ENCODE data around the gene CTDSPL2. TPM values are rescaled to one million over a fixed set of nuclear protein-coding genes. Genes with fewer than 3 reads are reported as not detected.
"Not testable (repeated sequence)": the region's sequence is repeated elsewhere in the genome, so short reads cannot be mapped to it uniquely, and the experiment has no call there.

The CTDSPL2 gene
- polyA plus RNA-seq, 1 donor = 79.7 TPM

- DNase-seq = no peak
Measured at GRCh38 chr15:44479343-44479742, 51.9 kb downstream of the CTDSPL2 start.

DNA sequence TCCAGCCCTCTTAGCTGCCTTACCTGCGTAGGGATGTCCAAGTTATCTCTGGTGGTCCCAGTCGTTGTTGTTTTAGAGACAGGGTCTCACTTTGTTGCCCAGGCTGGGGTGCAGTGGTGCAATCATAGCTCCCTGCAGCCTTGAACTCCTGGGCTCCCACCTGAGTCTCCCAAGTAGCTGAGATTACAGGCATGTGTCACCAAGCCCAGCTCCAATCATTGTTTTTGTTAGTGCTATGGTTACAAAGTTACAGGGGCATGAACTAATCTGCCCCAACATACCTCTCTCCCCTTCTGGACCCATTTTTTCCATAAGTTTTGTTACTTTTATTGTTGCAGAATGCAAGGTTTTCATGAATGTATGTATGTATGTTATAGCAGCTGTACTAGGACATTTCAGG, 54.7 kb downstream of the CTDSPL2 start:
- no peak for DNase-seq

DNA sequence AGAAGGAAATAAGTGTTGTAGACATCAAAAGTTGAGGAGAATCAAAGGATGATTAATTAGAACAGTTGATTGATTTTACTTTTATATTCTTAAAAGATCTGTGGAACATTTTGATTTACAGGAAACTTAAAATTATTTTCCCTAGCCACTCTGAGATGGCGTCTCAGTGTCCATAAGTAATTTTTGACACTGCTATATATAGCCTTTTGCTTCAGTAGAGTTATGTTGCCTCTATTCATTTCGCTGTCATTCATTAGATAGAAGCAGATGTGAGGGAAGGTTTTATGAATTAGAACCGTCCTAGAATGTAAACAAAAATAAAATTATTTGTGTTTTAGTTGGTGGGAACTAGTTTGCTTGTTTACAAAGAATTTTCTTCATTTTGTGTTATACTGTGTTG, 58.5 kb downstream of the CTDSPL2 start:
- no peak for DNase-seq

- DNase-seq = no peak
Measured at GRCh38 chr15:44489464-44489863, 62.0 kb downstream of the CTDSPL2 start.

DNA sequence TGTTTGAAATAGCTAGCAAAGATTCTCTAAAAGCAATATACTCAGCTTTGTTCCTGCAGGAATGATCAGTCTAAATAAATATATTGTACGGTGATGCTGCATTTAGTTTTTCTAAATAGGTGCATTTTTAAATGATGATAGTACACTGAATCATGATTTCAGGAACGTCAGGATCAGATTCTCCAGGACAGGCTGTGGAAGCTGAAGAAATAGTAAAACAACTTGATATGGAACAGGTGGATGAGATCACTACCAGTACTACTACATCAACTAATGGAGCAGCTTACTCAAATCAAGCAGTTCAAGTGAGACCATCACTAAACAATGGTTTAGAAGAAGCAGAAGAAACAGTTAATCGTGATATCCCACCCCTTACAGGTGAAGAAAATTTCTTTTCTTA, 63.2 kb downstream of the CTDSPL2 start:
- DNase-seq = no peak

- DNase-seq = no peak
Measured at GRCh38 chr15:44492040-44492439, 64.6 kb downstream of the CTDSPL2 start.

DNA sequence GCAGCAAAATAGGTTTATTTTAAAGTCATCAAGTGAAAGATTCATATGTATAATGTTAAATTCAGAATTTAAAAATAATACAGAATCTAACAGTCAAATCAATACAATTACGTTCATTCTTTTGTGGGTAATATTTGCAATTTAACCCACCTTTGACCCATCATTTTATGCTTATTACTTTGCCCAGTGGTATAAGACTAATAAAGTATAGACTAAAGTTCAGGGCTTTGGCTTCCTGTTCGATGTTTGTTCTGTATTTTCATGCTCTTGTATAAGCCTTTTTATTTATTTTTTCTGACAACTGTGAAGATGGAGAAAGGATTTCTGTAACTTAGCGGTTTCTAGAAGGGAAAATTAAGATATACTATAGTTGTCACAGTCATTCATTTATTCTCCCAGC, 65.2 kb downstream of the CTDSPL2 start:
- no peak for DNase-seq

- DNase-seq = no peak
Measured at GRCh38 chr15:44495562-44495961, 68.1 kb downstream of the CTDSPL2 start.

GRCh38 chr15:44500555-44500954, 73.1 kb downstream of the CTDSPL2 start:
- DNase-seq = no peak

DNA sequence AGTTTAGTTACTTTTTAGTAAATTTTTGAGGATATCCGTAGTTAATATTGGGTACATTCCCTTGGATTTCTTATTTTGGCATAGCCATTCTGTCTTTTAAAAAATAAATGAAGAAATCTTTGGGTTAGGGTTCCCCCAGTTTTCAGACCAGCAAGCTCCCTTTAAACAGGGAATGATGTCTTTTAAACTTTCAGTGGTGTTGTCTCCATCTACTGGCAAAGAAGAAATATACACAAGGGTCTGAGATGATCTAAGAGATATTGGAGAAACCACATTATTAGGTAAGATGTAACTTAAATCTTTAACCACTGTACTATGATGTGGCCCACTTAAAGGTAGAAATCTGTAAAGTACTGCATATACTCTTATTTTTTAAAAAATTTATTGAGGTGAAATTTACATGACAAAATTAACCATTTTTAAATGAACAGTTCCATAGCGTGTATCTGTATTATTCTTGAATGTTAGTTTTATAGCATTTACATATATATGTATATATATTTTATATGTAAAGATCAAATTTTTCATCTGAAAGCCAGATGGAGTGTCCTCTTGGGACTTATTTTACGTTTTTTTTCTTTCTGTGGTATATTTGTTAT, 74.4 kb downstream of the CTDSPL2 start:
- DNase-seq = peak; percentile 26

GRCh38 chr15:44516436-44516835, 89.0 kb downstream of the CTDSPL2 start:
- no peak for DNase-seq

GRCh38 chr15:44519537-44519936, 92.1 kb downstream of the CTDSPL2 start:
- no peak for DNase-seq

- DNase-seq = no peak
Measured at GRCh38 chr15:44525018-44525417, 97.6 kb downstream of the CTDSPL2 start.

DNA sequence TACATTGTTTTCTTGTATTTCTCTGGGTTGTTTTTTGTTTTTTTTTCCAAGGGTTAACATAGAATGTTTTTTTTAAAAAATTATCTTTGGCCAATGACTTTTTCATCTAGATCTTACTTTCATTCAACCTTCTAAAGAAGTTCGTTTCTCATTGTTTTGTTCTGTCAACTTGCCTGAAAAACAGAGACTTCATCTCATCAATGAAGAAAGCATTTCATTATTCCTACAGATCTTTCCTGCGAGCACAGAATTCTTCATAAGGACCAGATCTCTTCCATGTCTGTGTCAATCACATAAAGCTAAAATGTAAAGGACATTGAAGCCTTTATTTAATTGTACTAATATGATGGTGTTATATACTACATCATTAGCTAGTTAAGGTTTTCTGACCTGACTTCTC, 99.8 kb downstream of the CTDSPL2 start:
- DNase-seq = no peak

DNA sequence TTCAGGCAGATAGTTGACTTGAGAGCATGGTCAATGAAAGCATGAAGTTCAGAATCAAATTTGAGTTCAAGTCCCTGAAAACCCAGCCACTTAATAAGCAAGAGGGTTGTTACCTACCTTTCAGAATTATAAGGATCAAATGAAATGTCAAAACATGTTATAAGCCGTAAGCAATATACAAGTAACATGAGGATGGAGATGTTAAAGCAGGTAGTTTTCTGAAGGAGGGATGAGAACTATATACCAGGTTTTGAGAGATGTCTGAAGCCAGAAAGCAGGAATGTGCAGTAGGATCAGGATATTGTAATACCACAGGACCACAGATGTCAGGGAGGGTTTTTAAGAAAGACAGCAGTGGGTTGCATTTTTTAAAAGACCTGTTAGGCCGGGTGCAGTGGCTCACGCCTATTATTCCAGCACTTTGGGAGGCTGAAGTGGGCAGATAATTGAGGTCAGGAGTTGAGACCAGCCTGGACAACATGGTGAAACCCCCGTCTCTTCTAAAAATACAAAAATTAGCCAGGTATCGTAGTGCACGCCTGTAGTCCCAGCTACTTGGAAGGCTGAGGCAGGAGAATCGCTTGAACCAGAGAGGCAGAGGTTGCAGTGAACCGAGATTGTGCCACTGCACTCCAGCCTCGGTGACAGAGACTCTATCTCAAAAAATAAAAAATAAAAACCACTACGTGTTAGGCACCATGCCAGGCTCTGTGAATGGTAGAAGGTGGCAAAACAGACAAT, 102.6 kb downstream of the CTDSPL2 start:
- DNase-seq = no peak

- DNase-seq = no peak
Measured at GRCh38 chr15:44530653-44531052, 103.2 kb downstream of the CTDSPL2 start.

DNA sequence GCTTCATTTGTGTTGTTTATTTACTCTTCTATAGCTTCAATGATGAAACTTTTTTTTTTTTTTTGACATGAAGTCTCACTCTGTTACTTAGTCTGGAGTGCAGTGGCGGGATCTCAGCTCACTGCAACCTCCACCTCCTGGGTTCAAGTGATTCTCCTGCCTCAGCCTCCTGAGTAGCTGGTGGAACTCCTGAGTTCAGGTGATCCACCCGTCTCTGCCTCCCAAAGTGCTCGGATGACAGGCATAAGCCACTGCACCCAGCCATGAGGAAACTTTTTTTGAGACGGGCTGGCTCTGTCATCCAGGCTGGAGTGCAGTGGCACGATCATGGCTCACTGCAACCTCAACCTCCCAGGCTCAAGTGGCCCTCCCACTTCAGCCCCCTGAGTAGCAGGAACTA, 104.8 kb downstream of the CTDSPL2 start:
- not testable (repeated sequence) for DNase-seq

- no peak for DNase-seq
Measured at GRCh38 chr15:44532689-44533088, 105.3 kb downstream of the CTDSPL2 start.

DNA sequence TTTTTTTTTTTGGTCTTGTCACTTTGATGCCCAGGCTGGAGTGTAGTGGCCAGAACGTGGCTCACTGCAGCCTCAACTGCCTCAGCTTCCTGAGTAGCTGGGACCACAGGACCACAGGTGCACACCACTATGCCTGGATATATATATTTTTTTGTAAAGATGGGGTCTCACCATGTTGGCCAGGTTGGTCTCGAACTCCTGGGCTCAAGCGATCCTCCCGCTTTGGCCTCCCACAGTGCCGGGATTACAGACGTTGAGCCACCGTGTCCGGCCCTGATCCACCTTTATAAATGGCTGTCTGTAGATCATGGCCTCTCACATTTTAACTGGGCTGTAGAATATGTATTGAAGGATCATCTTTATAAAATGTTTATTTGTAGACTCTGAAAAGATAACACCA, 107.7 kb downstream of the CTDSPL2 start:
- DNase-seq = no peak

DNA sequence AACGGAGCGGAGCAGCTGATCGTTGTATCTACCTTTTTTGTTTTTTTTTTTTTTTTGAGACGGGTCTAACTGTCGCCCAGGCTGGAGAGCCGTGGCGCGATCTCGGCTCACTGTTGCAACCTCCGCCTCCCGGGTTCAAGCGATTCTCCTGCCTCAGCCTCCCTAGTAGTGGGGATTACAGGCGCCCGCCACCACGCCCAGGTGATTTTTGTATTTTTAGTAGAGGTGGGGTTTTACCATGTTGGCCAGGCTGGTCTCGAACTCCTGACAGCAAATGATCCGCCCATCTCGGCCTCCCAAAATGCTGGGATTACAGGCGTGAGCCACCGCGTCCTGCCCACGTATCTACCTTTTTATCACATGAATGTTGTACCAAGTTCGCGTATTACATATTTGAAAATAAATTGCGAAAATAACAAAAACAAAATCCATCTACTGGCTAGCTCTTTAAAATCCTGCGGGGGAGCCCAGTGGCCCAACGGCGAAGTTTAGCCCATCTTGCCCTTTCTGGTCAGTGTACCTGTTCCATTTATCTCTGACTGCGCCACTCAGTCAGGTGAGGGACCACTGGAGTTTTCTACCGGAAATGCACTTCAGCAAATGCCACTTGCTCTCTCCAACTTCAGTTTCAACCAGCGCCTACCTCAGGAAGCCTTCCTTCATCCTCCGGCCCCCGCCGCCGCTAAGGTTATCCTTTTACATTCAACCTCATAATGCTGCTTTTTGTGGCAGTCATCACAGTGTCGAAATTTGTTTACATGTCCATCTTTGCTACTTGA, 108.3 kb downstream of the CTDSPL2 start:
- DNase-seq = no peak

DNA sequence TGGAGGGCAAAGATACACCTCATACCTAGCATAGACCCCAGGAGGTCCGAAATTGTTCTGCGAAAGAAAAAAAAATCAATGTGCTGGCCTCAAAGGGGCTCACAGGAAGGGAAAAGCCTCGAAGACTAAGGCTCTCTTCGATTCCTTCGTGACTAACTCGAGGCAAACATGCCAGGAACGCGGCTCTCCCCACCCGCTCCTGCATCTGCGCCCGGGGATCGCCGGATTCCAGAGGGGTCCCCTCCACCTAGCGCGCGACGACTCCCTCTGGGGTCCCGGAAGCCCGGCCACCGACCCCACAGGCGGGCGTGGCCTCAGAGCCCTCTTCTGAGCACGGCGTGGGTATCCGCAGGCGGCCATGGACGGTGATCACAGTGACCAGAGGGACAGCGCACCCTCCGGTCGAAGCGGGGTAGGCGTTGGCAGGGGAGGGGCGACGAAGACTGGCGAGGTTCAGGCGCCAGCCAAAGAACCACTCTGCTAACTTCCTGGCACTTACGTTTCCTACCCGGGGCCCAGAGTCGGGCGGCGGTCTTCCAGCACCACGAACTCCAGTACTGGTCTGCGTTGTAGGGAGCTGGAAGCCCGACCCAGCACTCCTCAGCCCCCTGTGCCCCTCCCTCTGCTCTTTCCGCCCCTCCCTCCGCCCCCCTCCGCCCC, 109.0 kb downstream of the CTDSPL2 start:
- peak; percentile 86 for DNase-seq

DNA sequence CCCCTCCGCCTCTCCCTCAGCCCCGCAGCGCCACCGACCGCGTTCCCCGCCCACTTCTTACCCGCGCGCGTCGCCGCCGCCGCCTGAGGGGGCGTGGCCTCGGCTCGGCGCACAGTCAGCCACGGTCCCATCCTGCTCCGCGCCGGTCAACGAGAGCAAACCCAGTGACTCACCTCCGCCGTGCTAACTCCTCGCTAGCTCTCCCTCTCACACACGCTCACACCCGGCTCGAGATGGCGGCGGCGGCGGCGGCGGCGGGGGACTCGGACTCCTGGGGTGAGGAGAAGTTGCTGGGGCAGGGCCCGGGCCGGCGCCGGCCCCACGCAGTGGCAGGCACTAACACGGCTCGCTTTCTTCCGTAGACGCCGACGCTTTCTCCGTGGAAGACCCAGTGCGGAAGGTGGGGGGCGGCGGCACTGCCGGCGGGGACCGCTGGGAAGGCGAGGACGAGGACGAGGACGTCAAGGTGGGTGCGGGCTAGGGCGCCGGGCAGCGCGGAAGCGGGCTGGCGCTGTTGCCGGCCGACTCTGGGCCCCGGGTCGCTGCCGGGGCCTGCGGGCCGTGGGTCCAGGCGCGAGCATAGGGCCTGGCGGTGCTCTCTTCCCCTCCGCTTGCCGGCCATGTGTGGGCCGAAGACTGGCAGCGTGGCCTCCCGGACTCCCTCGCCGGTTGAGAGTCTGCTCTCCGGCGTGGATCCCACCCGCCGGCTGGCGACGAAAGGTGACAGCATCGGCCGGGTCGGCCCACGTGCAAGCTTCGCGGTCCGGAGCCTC, 109.7 kb downstream of the CTDSPL2 start, which contains the start of gene EIF3J:
EIF3J (plus strand) TSS at position 186 of the 773 bp plus-strand sequence; CDS start at position 234, 48 bp downstream.
- DNase-seq = peak; percentile 93
